Measurements from ENCODE around the gene OPALIN. TPM values are rescaled to one million over a fixed set of nuclear protein-coding genes. Genes with fewer than 3 reads are reported as not detected.

The OPALIN gene
- total RNA-seq, 1 experiment from 2014 or later, result not detected

- Histone ChIP-seq H3K4me3 (ENCODE audit: low read depth in 2 of 2, low read length in 2 of 2) (no peak overlapping the region), H3K9me3 (ENCODE audit: control insufficient read depth, insufficient read depth, low read depth, low read length) (no peaks in the 10 kb centered on the region), H3K27me3 (ENCODE audit: control insufficient read depth, insufficient read depth, low read length) (peaks cover 27% of the 10 kb centered on the region), H3K36me3 (ENCODE audit: control insufficient read depth, insufficient read depth, low read length) (no peaks in the 10 kb centered on the region), H3K4me1 (ENCODE audit: control insufficient read depth, insufficient read depth, low read length) (peaks cover 6% of the 10 kb centered on the region), H3K27ac (ENCODE audit: low read length) (no peak overlapping the region)
- DNase-seq (ENCODE audit: low read depth, low spot score) (no peak), ATAC-seq (no peak)
- BruUV-seq (replicated peaks), result no TSS peak
- POLR2A ChIA-PET, result no interaction called here
- intact Hi-C loops (cut with micrococcal nuclease; ENCODE audit: unreplicated experiment), result no loop called here
- TF ChIP-seq SIN3A (IDR thresholded peaks at IDR 0.05; ENCODE audit: borderline replicate concordance, insufficient read depth, low read depth, low read length) (no peak), TCF7L2 (IDR thresholded peaks at IDR 0.05; ENCODE audit: low read depth, low read length) (no peak), CTCF (IDR thresholded peaks at IDR 0.05) (no peak), POLR2AphosphoS5 (IDR thresholded peaks at IDR 0.05; ENCODE audit: low read depth, low read length) (no peak), REST (IDR thresholded peaks at IDR 0.05; ENCODE audit: insufficient read depth in 1 of 2, low read depth in 2 of 2, low read length in 1 of 2) (no peak)
- CTCF ChIA-PET, result no interaction called here
- in situ Hi-C loops (cut with HindIII; ENCODE audit: low pct_unique_long_range_greater_than_20kb, low sequenced_read_pairs), result no loop called here
Observed at GRCh38 chr10:96360766-96361165, 2.0 kb upstream of the OPALIN start.

- DNase-seq (ENCODE audit: low read depth, low spot score) (no peak), ATAC-seq (no peak)
- ChIA-PET CTCF (no interaction called here), POLR2A (no interaction called here)
- BruUV-seq (replicated peaks), result no TSS peak
- H3K36me3 ChIP-seq (ENCODE audit: control insufficient read depth, insufficient read depth, low read length), result no peaks in the 10 kb centered on the region
- TF ChIP-seq REST (IDR thresholded peaks at IDR 0.05; ENCODE audit: insufficient read depth in 1 of 2, low read depth in 2 of 2, low read length in 1 of 2) (no peak), CTCF (IDR thresholded peaks at IDR 0.05) (no peak), POLR2AphosphoS5 (IDR thresholded peaks at IDR 0.05; ENCODE audit: low read depth, low read length) (no peak), TCF7L2 (IDR thresholded peaks at IDR 0.05; ENCODE audit: low read depth, low read length) (no peak), SIN3A (IDR thresholded peaks at IDR 0.05; ENCODE audit: borderline replicate concordance, insufficient read depth, low read depth, low read length) (no peak)
- H3K4me3 ChIP-seq (ENCODE audit: low read depth in 2 of 2, low read length in 2 of 2), result no peak overlapping the region
- H3K27me3 ChIP-seq (ENCODE audit: control insufficient read depth, insufficient read depth, low read length), result peaks cover 27% of the 10 kb centered on the region
- H3K9me3 ChIP-seq (ENCODE audit: control insufficient read depth, insufficient read depth, low read depth, low read length), result no peaks in the 10 kb centered on the region
- peaks cover 1% of the 10 kb centered on the region; the same call in 1 of the 2 replicates for H3K4me1 ChIP-seq (ENCODE audit: control insufficient read depth, insufficient read depth, low read length)
- intact Hi-C loops (cut with micrococcal nuclease; ENCODE audit: unreplicated experiment), result no loop called here
- no peak overlapping the region for H3K27ac ChIP-seq (ENCODE audit: low read length)
- in situ Hi-C loops (cut with HindIII; ENCODE audit: low pct_unique_long_range_greater_than_20kb, low sequenced_read_pairs), result no loop called here
Observed at GRCh38 chr10:96360331-96360730, 1.5 kb upstream of the OPALIN start.

Measured in Panc1 (cell line).